Measurements from ENCODE around the gene ULK4.

ULK4 gene

DNA sequence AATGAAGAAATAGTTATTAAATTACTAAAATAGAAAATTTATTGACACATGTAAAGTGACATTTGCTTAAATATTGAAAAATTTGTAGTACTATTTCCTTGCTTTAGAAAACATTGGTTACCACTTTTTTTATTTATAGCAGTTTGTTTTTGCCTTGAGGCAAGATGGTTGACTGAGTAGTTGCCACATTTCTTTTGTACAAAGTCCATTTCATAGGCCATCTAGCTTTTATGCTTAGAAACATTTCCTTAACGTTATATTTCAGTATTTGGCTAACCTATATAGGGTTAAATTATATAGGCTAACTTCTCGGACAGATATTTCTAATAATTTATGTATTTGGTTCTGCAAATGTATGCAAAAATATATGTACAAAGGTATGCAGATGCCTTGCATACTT, 745.5 kb downstream of the ULK4 start:
- H4K20me1 ChIP-seq (ENCODE audit: insufficient read depth, low read length): peaks cover 97% of the 10 kb centered on the region
- no peak overlapping the region for H3K4me2 ChIP-seq (ENCODE audit: insufficient read depth, low read length)
- H3K36me3 ChIP-seq (ENCODE audit: insufficient read depth, low read length): no peaks in the 10 kb centered on the region
- no peak overlapping the region for H2AFZ ChIP-seq (ENCODE audit: low read depth, low read length)
- no peak for DNase-seq
- H3K79me2 ChIP-seq (ENCODE audit: insufficient read depth, low read length): peaks cover 100% of the 10 kb centered on the region
- no peak overlapping the region for H3K4me3 ChIP-seq (ENCODE audit: low read depth in 1 of 2, low read length in 2 of 2)
- no peak for TF ChIP-seq EZH2 (IDR thresholded peaks at IDR 0.05; ENCODE audit: borderline replicate concordance, low read depth, low read length, severe bottlenecking)
- TF ChIP-seq, protein P1, sequence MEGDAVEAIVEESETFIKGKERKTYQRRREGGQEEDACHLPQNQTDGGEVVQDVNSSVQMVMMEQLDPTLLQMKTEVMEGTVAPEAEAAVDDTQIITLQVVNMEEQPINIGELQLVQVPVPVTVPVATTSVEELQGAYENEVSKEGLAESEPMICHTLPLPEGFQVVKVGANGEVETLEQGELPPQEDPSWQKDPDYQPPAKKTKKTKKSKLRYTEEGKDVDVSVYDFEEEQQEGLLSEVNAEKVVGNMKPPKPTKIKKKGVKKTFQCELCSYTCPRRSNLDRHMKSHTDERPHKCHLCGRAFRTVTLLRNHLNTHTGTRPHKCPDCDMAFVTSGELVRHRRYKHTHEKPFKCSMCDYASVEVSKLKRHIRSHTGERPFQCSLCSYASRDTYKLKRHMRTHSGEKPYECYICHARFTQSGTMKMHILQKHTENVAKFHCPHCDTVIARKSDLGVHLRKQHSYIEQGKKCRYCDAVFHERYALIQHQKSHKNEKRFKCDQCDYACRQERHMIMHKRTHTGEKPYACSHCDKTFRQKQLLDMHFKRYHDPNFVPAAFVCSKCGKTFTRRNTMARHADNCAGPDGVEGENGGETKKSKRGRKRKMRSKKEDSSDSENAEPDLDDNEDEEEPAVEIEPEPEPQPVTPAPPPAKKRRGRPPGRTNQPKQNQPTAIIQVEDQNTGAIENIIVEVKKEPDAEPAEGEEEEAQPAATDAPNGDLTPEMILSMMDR (IDR thresholded peaks at IDR 0.05; ENCODE audit: borderline replicate concordance, extremely low read depth, low read length, poor library complexity, severe bottlenecking): no peak
- H3K27ac ChIP-seq (ENCODE audit: low read length): no peak overlapping the region
- no peaks in the 10 kb centered on the region for H3K27me3 ChIP-seq (ENCODE audit: insufficient read depth, low read length, poor library complexity)
- ATAC-seq (ENCODE audit: insufficient read depth, low read depth): no peak
- no peak overlapping the region for H3K9ac ChIP-seq (ENCODE audit: low read depth, low read length)
- H3K4me1 ChIP-seq (ENCODE audit: insufficient read depth, low read length): no peaks in the 10 kb centered on the region
- no peaks in the 10 kb centered on the region for H3K9me3 ChIP-seq (ENCODE audit: insufficient read depth, low read length, severe bottlenecking)

DNA sequence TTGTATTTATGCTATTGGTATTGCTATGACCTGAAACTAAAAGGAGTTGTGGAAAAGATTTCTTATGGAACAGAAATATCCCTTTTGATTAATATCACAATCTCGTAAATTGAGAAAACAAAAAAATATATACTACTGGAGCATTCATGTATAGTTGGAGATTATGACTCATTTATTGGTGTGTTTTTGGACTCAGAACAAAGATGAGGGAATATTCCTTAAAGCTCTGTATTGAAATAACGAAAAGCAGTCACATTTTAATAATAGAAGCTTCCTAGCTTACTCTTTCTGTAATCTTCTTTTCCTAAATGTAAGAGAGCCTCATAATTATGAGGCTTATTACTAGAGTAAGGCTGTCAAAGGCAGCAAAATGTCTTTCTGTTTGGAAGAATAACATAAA, 748.3 kb downstream of the ULK4 start:
- ATAC-seq (ENCODE audit: insufficient read depth, low read depth): no peak
- H3K4me3 ChIP-seq (ENCODE audit: low read depth in 1 of 2, low read length in 2 of 2): no peak overlapping the region
- no peak overlapping the region for H3K27ac ChIP-seq (ENCODE audit: low read length)

DNA sequence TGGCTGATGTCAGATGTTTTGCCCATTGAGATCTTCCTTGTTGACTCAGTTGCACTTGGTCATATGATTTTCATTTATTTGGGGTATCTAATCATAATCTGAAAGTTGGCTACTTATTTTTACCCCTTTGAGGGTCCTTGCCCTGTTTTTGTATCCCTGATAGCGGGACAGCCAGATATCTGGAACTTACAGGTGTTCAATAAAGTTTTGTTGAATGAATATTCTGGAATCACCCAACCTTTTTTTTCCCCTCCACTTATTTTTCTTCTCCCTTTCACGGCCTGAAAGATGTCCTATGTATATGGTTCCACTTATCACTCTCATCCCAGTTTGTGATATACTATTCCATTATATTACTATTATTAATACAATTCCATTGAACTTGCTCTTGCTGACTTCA, 749.8 kb downstream of the ULK4 start:
- H3K79me2 ChIP-seq (ENCODE audit: insufficient read depth, low read length): peaks cover 100% of the 10 kb centered on the region
- peaks cover 95% of the 10 kb centered on the region for H4K20me1 ChIP-seq (ENCODE audit: insufficient read depth, low read length)
- no peak overlapping the region for H3K27ac ChIP-seq (ENCODE audit: low read length)
- no peaks in the 10 kb centered on the region for H3K36me3 ChIP-seq (ENCODE audit: insufficient read depth, low read length)
- no peak overlapping the region for H3K9ac ChIP-seq (ENCODE audit: low read depth, low read length)
- H3K4me2 ChIP-seq (ENCODE audit: insufficient read depth, low read length): no peak overlapping the region
- ATAC-seq (ENCODE audit: insufficient read depth, low read depth) (no peak), DNase-seq (no peak)
- no peaks in the 10 kb centered on the region for H3K9me3 ChIP-seq (ENCODE audit: insufficient read depth, low read length, severe bottlenecking)
- no peaks in the 10 kb centered on the region for H3K4me1 ChIP-seq (ENCODE audit: insufficient read depth, low read length)
- no peaks in the 10 kb centered on the region for H3K27me3 ChIP-seq (ENCODE audit: insufficient read depth, low read length, poor library complexity)
- H3K4me3 ChIP-seq (ENCODE audit: low read depth in 1 of 2, low read length in 2 of 2): no peak overlapping the region
- TF ChIP-seq EZH2 (IDR thresholded peaks at IDR 0.05; ENCODE audit: borderline replicate concordance, low read depth, low read length, severe bottlenecking): no peak
- TF ChIP-seq, protein P1 (IDR thresholded peaks at IDR 0.05; ENCODE audit: borderline replicate concordance, extremely low read depth, low read length, poor library complexity, severe bottlenecking): no peak
- no peak overlapping the region for H2AFZ ChIP-seq (ENCODE audit: low read depth, low read length)

More for the DNA sequence above, 748.3 kb downstream of the ULK4 start:
- Histone ChIP-seq H3K9ac (ENCODE audit: low read depth, low read length) (no peak overlapping the region), H3K4me1 (ENCODE audit: insufficient read depth, low read length) (no peaks in the 10 kb centered on the region), H3K9me3 (ENCODE audit: insufficient read depth, low read length, severe bottlenecking) (no peaks in the 10 kb centered on the region), H4K20me1 (ENCODE audit: insufficient read depth, low read length) (peaks cover 95% of the 10 kb centered on the region), H3K36me3 (ENCODE audit: insufficient read depth, low read length) (no peaks in the 10 kb centered on the region), H3K27me3 (ENCODE audit: insufficient read depth, low read length, poor library complexity) (no peaks in the 10 kb centered on the region), H3K79me2 (ENCODE audit: insufficient read depth, low read length) (peaks cover 100% of the 10 kb centered on the region), H2AFZ (ENCODE audit: low read depth, low read length) (no peak overlapping the region), H3K4me2 (ENCODE audit: insufficient read depth, low read length) (no peak overlapping the region)
- TF ChIP-seq, protein P1 (IDR thresholded peaks at IDR 0.05; ENCODE audit: borderline replicate concordance, extremely low read depth, low read length, poor library complexity, severe bottlenecking): no peak
- TF ChIP-seq EZH2 (IDR thresholded peaks at IDR 0.05; ENCODE audit: borderline replicate concordance, low read depth, low read length, severe bottlenecking): no peak
- DNase-seq: no peak

DNA sequence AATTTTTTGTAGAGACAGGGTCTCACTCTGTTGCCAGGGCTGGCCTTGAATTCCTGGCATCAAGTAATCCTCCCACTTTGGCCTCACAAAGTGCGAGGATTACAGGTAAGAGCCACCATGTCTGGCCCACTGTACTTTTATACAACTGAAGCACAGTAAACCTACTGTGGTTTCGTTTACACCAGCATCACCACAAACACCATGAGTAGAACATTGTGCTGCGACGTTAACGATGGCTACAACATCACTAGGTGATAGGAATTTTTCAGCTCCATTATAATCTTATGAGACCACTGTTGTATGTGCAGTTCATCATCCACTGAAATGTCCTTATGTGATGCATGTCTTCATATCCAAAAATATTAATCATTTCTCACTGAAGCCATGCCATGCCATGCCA, 750.9 kb downstream of the ULK4 start:
- Histone ChIP-seq H3K4me1 (ENCODE audit: insufficient read depth, low read length) (0 out of 2 replicates have a peak, but pooled peaks cover 3% of the 10 kb centered on the region), H3K79me2 (ENCODE audit: insufficient read depth, low read length) (peaks cover 100% of the 10 kb centered on the region), H3K9ac (ENCODE audit: low read depth, low read length) (no peak overlapping the region), H3K9me3 (ENCODE audit: insufficient read depth, low read length, severe bottlenecking) (no peaks in the 10 kb centered on the region), H3K27ac (ENCODE audit: low read length) (no peak overlapping the region), H3K4me2 (ENCODE audit: insufficient read depth, low read length) (no peak overlapping the region), H3K27me3 (ENCODE audit: insufficient read depth, low read length, poor library complexity) (no peaks in the 10 kb centered on the region), H2AFZ (ENCODE audit: low read depth, low read length) (no peak overlapping the region), H4K20me1 (ENCODE audit: insufficient read depth, low read length) (peaks cover 95% of the 10 kb centered on the region), H3K4me3 (ENCODE audit: low read depth in 1 of 2, low read length in 2 of 2) (no peak overlapping the region), H3K36me3 (ENCODE audit: insufficient read depth, low read length) (no peaks in the 10 kb centered on the region)
- ATAC-seq (ENCODE audit: insufficient read depth, low read depth): no peak
- DNase-seq: no peak
- TF ChIP-seq EZH2 (IDR thresholded peaks at IDR 0.05; ENCODE audit: borderline replicate concordance, low read depth, low read length, severe bottlenecking): no peak
- TF ChIP-seq, protein P1 (IDR thresholded peaks at IDR 0.05; ENCODE audit: borderline replicate concordance, extremely low read depth, low read length, poor library complexity, severe bottlenecking): no peak

Measured in DND-41 (cell line).